ENCODE results near the gene TNKS1BP1.

The TNKS1BP1 gene

DNA sequence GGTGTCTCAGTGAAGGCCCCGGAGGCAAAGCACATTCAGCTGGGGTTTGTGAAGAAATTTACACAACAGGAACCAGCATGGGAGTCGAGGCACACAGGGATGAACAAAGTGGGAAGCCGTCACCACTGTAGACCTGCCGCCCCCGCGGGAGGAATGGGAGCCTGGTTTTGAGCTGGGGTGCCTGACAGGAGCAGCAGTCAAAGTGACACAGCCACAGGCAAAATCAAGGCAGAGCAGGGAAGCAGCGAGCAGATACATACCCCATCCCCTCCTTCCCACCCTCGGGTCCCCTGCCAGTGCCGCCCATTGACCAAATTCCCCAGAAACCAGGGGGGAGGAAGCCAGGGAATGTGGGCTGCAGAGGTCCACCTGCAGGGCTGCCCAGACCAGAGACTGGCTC, 34.2 kb upstream of the TNKS1BP1 start:
- TF ChIP-seq ARNT (IDR thresholded peaks at IDR 0.05) (no peak), BHLHE40 (IDR thresholded peaks at IDR 0.05; ENCODE audit: borderline replicate concordance) (no peak), FOXM1 (IDR thresholded peaks at IDR 0.05; ENCODE audit: borderline replicate concordance) (no peak), SUZ12 (IDR thresholded peaks at IDR 0.05) (no peak), ZNF384 (IDR thresholded peaks at IDR 0.05) (no peak), ELF4 (IDR thresholded peaks at IDR 0.05) (no peak), NFRKB (IDR thresholded peaks at IDR 0.05) (no peak), CTBP1 (IDR thresholded peaks at IDR 0.05; ENCODE audit: borderline replicate concordance) (no peak), TARDBP (IDR thresholded peaks at IDR 0.05) (no peak)
- TF ChIP-seq, protein P1, sequence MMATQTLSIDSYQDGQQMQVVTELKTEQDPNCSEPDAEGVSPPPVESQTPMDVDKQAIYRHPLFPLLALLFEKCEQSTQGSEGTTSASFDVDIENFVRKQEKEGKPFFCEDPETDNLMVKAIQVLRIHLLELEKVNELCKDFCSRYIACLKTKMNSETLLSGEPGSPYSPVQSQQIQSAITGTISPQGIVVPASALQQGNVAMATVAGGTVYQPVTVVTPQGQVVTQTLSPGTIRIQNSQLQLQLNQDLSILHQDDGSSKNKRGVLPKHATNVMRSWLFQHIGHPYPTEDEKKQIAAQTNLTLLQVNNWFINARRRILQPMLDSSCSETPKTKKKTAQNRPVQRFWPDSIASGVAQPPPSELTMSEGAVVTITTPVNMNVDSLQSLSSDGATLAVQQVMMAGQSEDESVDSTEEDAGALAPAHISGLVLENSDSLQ (IDR thresholded peaks at IDR 0.05): no peak
- ChIA-PET CTCF (interaction anchor here (0.8 kb wide), 1 partner anchor 13 kb away, joined by 5 read pairs; no protein-coding TSS in a partner anchor), POLR2A (no interaction called here)
- no peak for DNase-seq (ENCODE audit: extremely low spot score)

DNA sequence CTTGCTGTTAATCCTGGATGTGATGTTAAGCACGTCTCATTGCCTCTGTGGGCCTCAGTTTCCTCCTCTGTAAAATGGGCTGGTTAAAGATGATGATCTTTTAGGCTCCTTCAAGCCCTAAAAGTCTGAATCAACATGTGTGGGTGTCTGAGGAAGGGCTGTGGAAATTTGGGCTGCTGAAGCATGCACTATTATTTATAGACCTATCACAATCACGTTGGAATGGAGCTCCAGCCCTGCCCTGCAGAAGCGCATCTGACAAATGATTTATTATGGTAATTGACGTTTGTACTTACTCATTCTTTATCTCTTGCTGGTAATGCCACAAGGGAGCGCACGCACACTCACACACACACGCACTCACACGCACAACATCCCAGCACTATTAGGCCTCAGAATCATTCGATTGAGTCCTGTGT, 33.8 kb upstream of the TNKS1BP1 start:
- POLR2A ChIA-PET: no interaction called here
- CTCF ChIA-PET: no interaction called here
- DNase-seq (ENCODE audit: extremely low spot score): no peak
- TF ChIP-seq, protein P1 (IDR thresholded peaks at IDR 0.05): peak; percentile 74
- no peak for TF ChIP-seq FOXK2 (IDR thresholded peaks at IDR 0.05)
- no peak for TF ChIP-seq ARNT (IDR thresholded peaks at IDR 0.05)
- TF ChIP-seq SP1 (IDR thresholded peaks at IDR 0.05): no peak
- TF ChIP-seq CTBP1 (IDR thresholded peaks at IDR 0.05; ENCODE audit: borderline replicate concordance): no peak

DNA sequence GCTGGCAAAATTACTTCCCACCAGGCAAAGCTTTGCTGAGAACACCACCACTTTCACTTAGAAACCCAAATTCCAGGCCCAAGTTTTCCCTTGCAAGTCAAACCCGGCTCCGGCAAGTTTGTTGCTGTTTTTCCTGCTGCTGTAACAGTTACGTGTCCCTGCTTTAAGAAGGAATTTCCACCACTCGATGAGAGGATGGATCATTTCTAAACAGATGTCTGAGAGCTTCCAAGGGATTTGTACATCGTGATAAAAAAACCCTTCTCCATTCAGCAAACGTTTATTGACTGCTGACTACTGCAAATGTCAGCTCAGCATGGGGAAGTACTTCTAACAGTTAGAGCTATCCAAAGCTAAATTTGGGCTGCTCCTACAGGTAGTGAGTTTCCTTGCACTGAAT, 33.1 kb upstream of the TNKS1BP1 start:
- TF ChIP-seq NFRKB (IDR thresholded peaks at IDR 0.05): no peak
- TF ChIP-seq ELF4 (IDR thresholded peaks at IDR 0.05): no peak
- CTCF ChIA-PET: no interaction called here
- no peak for DNase-seq (ENCODE audit: extremely low spot score)
- POLR2A ChIA-PET: no interaction called here

DNA sequence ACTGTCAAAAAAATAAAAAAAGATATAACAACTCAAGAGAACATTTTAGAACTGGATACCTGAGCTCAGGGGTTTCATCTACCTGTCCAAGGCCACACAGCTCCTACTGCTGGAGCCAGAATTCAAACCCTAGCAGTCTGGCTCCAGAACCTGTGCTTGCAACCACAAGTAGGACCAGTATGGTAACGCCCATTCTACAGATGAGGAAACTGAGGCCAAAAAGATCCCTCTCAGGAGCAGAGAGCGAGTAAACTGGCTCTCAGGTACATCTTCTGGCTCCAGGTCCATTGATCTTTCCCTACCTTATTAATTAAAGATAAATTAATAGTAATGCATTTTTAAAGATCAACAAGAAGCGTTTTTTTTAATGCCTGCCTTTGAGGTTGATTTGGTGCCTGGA, 32.6 kb upstream of the TNKS1BP1 start:
- CTCF ChIA-PET: no interaction called here
- TF ChIP-seq SP1 (IDR thresholded peaks at IDR 0.05): no peak
- TF ChIP-seq BHLHE40 (IDR thresholded peaks at IDR 0.05; ENCODE audit: borderline replicate concordance): no peak
- TF ChIP-seq, protein P1 (IDR thresholded peaks at IDR 0.05): no peak
- TF ChIP-seq HDGF (IDR thresholded peaks at IDR 0.05; ENCODE audit: borderline replicate concordance): no peak
- TF ChIP-seq FOXM1 (IDR thresholded peaks at IDR 0.05; ENCODE audit: borderline replicate concordance): no peak
- TF ChIP-seq LEF1 (IDR thresholded peaks at IDR 0.05; ENCODE audit: borderline replicate concordance): no peak
- TF ChIP-seq ARNT (IDR thresholded peaks at IDR 0.05): no peak
- TF ChIP-seq NFRKB (IDR thresholded peaks at IDR 0.05): no peak
- TF ChIP-seq ELF4 (IDR thresholded peaks at IDR 0.05): no peak
- no peak for TF ChIP-seq SUZ12 (IDR thresholded peaks at IDR 0.05)
- TF ChIP-seq ZNF384 (IDR thresholded peaks at IDR 0.05): no peak
- no peak for TF ChIP-seq CTBP1 (IDR thresholded peaks at IDR 0.05; ENCODE audit: borderline replicate concordance)
- no peak for TF ChIP-seq L3MBTL2 (conservative IDR thresholded peaks at IDR 0.05)
- no peak for TF ChIP-seq TARDBP (IDR thresholded peaks at IDR 0.05)
- no peak for DNase-seq (ENCODE audit: extremely low spot score)
- POLR2A ChIA-PET: no interaction called here

DNA sequence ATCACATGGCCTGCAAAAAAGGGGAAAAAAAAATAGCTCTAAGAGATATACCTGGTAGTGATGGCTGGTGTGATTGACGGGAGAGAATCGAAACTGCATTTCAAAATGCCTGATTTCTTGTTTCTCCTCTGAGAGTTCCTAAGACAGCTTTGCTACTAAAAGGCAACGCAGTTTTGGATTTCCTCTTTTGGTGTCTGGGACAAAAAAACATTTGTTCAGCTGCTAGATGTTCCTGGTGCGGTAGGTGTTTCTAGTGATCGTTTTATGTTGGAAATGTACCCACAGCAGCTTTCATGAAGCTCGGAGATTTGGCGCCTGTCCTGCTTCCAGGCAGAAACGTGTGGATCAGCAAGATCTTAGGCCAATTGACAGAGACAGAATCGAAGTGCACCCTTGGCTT, 31.5 kb upstream of the TNKS1BP1 start:
- no peak for TF ChIP-seq ARNT (IDR thresholded peaks at IDR 0.05)
- no peak for TF ChIP-seq CTBP1 (IDR thresholded peaks at IDR 0.05; ENCODE audit: borderline replicate concordance)
- TF ChIP-seq, protein P1 (IDR thresholded peaks at IDR 0.05): no peak
- TF ChIP-seq ZNF384 (IDR thresholded peaks at IDR 0.05): no peak
- TF ChIP-seq L3MBTL2 (conservative IDR thresholded peaks at IDR 0.05): no peak
- TF ChIP-seq ELF4 (IDR thresholded peaks at IDR 0.05): no peak
- POLR2A ChIA-PET: no interaction called here
- CTCF ChIA-PET: interaction anchor here (0.7 kb wide), 1 partner anchor 464 kb away, joined by 4 read pairs; no protein-coding TSS in a partner anchor
- DNase-seq (ENCODE audit: extremely low spot score): no peak

DNA sequence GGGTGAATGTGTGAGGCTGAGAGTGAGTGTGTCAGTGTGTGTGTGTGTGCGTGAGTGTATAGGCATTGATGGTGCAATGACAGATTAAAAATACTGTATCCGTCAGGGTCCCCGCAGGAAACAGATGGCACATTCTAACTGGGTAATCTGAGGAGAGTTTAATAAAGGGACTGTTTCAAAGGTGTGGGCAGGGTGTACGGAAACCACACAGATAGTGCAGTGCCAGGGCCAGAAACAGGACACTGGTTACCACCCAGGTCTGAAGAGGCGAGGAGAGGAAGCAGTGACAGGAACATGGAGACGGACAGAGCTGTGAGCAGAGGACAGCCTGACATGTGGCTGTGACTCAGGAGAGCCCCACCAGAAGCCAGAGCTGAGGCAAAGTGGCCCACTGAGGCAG, 29.9 kb upstream of the TNKS1BP1 start:
- ChIA-PET POLR2A (no interaction called here), CTCF (no interaction called here)
- no peak for DNase-seq (ENCODE audit: extremely low spot score)
- TF ChIP-seq LEF1 (IDR thresholded peaks at IDR 0.05; ENCODE audit: borderline replicate concordance) (no peak), FOXA1 (IDR thresholded peaks at IDR 0.05) (no peak), CTBP1 (IDR thresholded peaks at IDR 0.05; ENCODE audit: borderline replicate concordance) (no peak), FOXK2 (IDR thresholded peaks at IDR 0.05) (no peak), ARNT (IDR thresholded peaks at IDR 0.05) (no peak), BHLHE40 (IDR thresholded peaks at IDR 0.05; ENCODE audit: borderline replicate concordance) (no peak), SP1 (IDR thresholded peaks at IDR 0.05) (no peak), TARDBP (IDR thresholded peaks at IDR 0.05) (no peak), ELF4 (IDR thresholded peaks at IDR 0.05) (no peak), HDGF (IDR thresholded peaks at IDR 0.05; ENCODE audit: borderline replicate concordance) (no peak), SUZ12 (IDR thresholded peaks at IDR 0.05) (no peak), ZNF384 (IDR thresholded peaks at IDR 0.05) (no peak), FOXM1 (IDR thresholded peaks at IDR 0.05; ENCODE audit: borderline replicate concordance) (no peak), L3MBTL2 (conservative IDR thresholded peaks at IDR 0.05) (no peak), NFRKB (IDR thresholded peaks at IDR 0.05) (no peak)
- TF ChIP-seq, protein P1 (IDR thresholded peaks at IDR 0.05): no peak
